Vagina (tissue), 2 donors: ENCODE results near the gene CD40. TPM values are rescaled to one million over a fixed set of nuclear protein-coding genes. Genes with fewer than 3 reads are reported as not detected.

Experiments
- DNase-seq, 2 donors: peaks; one replicate each; pipeline ENCODE4 v3.0.0-alpha.2; 2017; ENCODE audit errors: extremely low spot score in 2 of 2
- H3K27ac ChIP-seq: fragments of 200-600 bp; sonication (generic); one replicate; pipeline ENCODE4 v1.5.1; 2019
- H3K27me3 ChIP-seq: fragments of 200-600 bp; sonication (generic); one replicate; pipeline ENCODE4 v1.5.1; 2019
- H3K36me3 ChIP-seq, 2 donors: fragments of 200-600 bp; sonication (generic); one replicate each; pipeline ENCODE4 v1.5.1; 2017 to 2019
- H3K4me1 ChIP-seq: fragments of 200-600 bp; sonication (generic); one replicate; pipeline ENCODE4 v1.5.1; 2019
- H3K4me3 ChIP-seq, 2 donors: fragments of 200-600 bp; sonication (generic); 1 replicate in 1 of 2; 2 replicates in 1 of 2; pipeline ENCODE4 v1.5.1; 2016 to 2019
- H3K9me3 ChIP-seq: fragments of 200-600 bp; sonication (generic); one replicate; pipeline ENCODE4 v1.5.1; 2019
- POLR2A ChIP-seq, 2 donors: fragments of 450-650 bp; IDR thresholded peaks; one replicate each; pipeline ENCODE4 v1.6.1; 2017; ENCODE audit warnings: antibody characterized with exemption in 2 of 2, mild to moderate bottlenecking in 2 of 2, moderate library complexity in 2 of 2
- POLR2AphosphoS5 ChIP-seq, 2 donors: sonication (generic); formaldehyde crosslinking; IDR thresholded peaks; one replicate each; pipeline ENCODE4 v1.9.0; 2017; ENCODE audit warnings: antibody characterized with exemption in 2 of 2, mild to moderate bottlenecking in 2 of 2, low read depth in 1 of 2; ENCODE audit not compliant: insufficient read depth in 1 of 2
- intact Hi-C: fragments of 100-400 bp; cut with DNase I; formaldehyde crosslinking; loops from one replicate; pipeline ENCODE4 v1.15.1; 2023
- total RNA-seq: library from RNA; depleted of rRNA; stranded (reverse); fragments of >200 nt; gene quantifications from one replicate; pipeline ENCODE4 v1.2.3, GENCODE V29; 2016
- TF ChIP-seq, protein P1 (sequence below), 3 experiments: fragments of 450-650 bp in 2 of 3; fragments of 200-600 bp in 1 of 3; sonication (generic) in 1 of 3; IDR thresholded peaks; one replicate each; pipeline ENCODE4 v1.5.1; 2017 to 2019; ENCODE audit warnings: antibody characterized with exemption in 3 of 3, mild to moderate bottlenecking in 2 of 3, moderate library complexity in 2 of 3

Gene CD40
- total RNA-seq, 1 donor from 2014 or later: 24.6 TPM

DNA sequence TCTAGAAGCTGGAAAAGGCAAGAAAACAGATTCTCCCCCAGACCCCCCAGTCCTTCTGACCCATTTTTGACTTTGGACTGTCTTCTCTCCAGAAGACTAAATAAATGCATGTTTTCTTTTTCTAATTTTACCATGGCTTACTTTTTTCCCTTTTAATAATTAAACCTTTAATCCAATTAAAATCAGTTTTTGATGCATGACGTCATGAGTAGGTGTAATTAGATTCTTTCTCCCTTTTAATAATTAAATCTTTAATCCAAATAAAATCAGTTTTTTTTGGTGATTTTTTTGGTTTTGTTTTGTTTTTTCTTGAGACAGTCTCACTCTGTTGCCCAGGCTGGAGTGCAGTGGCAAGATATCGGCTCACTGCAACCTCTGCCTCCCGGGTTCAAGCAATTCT is 15.2 kb upstream of the CD40 start:
- H3K36me3 ChIP-seq: no peaks in the 10 kb centered on the region
- no peak overlapping the region for H3K4me3 ChIP-seq
- TF ChIP-seq, protein P1, sequence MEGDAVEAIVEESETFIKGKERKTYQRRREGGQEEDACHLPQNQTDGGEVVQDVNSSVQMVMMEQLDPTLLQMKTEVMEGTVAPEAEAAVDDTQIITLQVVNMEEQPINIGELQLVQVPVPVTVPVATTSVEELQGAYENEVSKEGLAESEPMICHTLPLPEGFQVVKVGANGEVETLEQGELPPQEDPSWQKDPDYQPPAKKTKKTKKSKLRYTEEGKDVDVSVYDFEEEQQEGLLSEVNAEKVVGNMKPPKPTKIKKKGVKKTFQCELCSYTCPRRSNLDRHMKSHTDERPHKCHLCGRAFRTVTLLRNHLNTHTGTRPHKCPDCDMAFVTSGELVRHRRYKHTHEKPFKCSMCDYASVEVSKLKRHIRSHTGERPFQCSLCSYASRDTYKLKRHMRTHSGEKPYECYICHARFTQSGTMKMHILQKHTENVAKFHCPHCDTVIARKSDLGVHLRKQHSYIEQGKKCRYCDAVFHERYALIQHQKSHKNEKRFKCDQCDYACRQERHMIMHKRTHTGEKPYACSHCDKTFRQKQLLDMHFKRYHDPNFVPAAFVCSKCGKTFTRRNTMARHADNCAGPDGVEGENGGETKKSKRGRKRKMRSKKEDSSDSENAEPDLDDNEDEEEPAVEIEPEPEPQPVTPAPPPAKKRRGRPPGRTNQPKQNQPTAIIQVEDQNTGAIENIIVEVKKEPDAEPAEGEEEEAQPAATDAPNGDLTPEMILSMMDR (IDR thresholded peaks at IDR 0.05): no peak
- TF ChIP-seq POLR2A (IDR thresholded peaks at IDR 0.05): no peak
- no peak for TF ChIP-seq POLR2AphosphoS5 (IDR thresholded peaks at IDR 0.05; ENCODE audit: insufficient read depth in 1 of 2, low read depth in 1 of 2)
- intact Hi-C loops: no loop called here
- peaks cover 8% of the 10 kb centered on the region for H3K4me1 ChIP-seq
- no peaks in the 10 kb centered on the region for H3K9me3 ChIP-seq
- H3K27ac ChIP-seq: no peak overlapping the region
- DNase-seq: no peak
- H3K27me3 ChIP-seq: no peaks in the 10 kb centered on the region

DNA sequence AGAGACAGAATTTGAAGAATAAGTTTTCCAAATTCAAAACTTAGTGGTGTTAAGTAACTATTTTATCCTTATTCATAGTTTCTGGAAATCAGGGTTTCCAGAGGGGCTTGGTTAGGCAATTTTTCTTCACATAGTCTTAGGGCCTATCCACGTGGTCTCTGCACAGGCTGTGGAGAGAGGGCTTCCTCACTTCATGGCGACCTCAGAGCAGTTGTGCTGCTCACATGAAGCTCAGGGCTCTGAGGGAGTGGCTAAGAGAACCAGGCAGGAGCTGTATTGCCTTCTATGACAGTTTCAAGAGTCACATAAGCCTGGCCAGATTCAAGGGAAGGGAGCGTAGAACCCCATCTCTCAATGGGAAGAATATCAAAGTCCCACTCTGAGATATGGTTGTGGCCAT is 13.9 kb upstream of the CD40 start:
- peaks cover 8% of the 10 kb centered on the region for H3K4me1 ChIP-seq
- H3K27me3 ChIP-seq: no peaks in the 10 kb centered on the region
- no peaks in the 10 kb centered on the region for H3K9me3 ChIP-seq
- H3K4me3 ChIP-seq: no peak overlapping the region
- no peak overlapping the region for H3K27ac ChIP-seq
- intact Hi-C loops: no loop called here
- no peaks in the 10 kb centered on the region for H3K36me3 ChIP-seq
- TF ChIP-seq, protein P1 (IDR thresholded peaks at IDR 0.05): no peak
- no peak for TF ChIP-seq POLR2AphosphoS5 (IDR thresholded peaks at IDR 0.05; ENCODE audit: insufficient read depth in 1 of 2, low read depth in 1 of 2)
- no peak for TF ChIP-seq POLR2A (IDR thresholded peaks at IDR 0.05)
- DNase-seq: no peak

DNA sequence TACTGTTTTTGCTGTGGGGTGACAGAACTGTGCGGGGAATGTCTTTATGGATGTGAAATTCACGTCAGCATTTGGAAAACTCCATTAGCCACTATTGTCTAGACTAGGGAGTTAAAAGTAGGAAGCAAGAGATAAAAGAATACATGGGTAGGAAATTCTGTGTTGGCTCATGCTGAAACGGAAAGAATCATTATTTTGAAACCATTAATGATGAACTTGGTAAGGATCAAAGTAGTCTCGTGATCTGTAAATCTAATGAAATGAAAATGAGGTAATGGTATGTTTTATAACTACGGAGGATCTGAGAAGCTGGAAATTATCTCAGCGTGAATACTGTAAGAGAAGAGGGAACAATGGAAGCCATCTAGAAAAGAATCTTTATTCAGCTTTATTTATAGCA is 11.1 kb upstream of the CD40 start:
- H3K27ac ChIP-seq: no peak overlapping the region
- no peaks in the 10 kb centered on the region for H3K36me3 ChIP-seq
- no peak for DNase-seq
- no peaks in the 10 kb centered on the region for H3K27me3 ChIP-seq
- no peaks in the 10 kb centered on the region for H3K9me3 ChIP-seq
- intact Hi-C loops: no loop called here
- H3K4me1 ChIP-seq: no peaks in the 10 kb centered on the region
- no peak overlapping the region for H3K4me3 ChIP-seq
- TF ChIP-seq, protein P1 (IDR thresholded peaks at IDR 0.05): no peak
- TF ChIP-seq POLR2A (IDR thresholded peaks at IDR 0.05) (no peak), POLR2AphosphoS5 (IDR thresholded peaks at IDR 0.05; ENCODE audit: insufficient read depth in 1 of 2, low read depth in 1 of 2) (no peak)

DNA sequence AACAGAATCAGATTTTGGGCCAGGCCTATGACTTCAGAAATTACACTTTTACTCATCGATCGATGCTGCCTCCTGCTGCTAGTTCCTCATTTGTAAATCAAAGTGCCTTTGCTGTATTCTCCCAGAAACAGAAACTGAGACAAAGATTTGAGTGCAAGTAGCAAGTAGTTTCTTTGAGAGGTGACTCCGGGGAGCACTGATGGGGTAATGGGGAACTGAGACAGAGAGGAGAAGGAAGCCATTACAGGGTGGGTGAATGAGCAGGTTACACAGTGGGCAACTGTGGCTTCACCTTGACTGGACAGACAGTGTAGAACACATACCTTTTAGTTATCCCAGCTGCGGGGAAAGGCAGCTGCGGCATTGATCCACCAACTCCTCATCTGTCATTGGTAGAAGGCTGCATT is 9.7 kb upstream of the CD40 start:
- DNase-seq: peak in 1 of 2 donors; percentile 77
- Histone ChIP-seq H3K36me3 (no peaks in the 10 kb centered on the region), H3K27me3 (no peaks in the 10 kb centered on the region), H3K27ac (no peak overlapping the region), H3K4me1 (no peaks in the 10 kb centered on the region), H3K4me3 (no peak overlapping the region), H3K9me3 (no peaks in the 10 kb centered on the region)
- intact Hi-C loops: no loop called here
- TF ChIP-seq POLR2AphosphoS5 (IDR thresholded peaks at IDR 0.05; ENCODE audit: insufficient read depth in 1 of 2, low read depth in 1 of 2) (no peak), POLR2A (IDR thresholded peaks at IDR 0.05) (no peak)
- TF ChIP-seq, protein P1 (IDR thresholded peaks at IDR 0.05): no peak

DNA sequence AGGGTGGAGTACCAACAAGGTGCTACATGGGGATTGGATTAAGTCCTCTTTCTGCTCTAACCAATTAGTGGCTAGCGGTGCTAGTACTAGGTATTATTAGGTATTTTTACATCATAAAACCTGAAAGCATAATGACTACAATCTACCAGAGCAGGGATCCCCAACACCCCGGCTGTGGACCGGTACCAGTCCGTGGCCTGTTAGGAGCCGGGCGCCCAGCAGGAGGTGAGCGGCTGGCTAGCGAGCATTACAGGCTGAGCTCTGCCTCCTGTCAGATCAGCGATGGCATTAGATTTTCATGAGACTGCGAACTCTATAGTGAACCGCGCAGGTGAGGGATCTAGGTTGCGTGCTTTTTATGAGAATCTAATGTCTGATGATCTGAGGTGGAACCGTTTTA is 9.1 kb upstream of the CD40 start:
- peak in 1 of 2 donors; percentile 64 for DNase-seq
- H3K27me3 ChIP-seq: no peaks in the 10 kb centered on the region
- H3K36me3 ChIP-seq: no peaks in the 10 kb centered on the region
- intact Hi-C loops: no loop called here
- no peak overlapping the region for H3K4me3 ChIP-seq
- H3K9me3 ChIP-seq: no peaks in the 10 kb centered on the region
- TF ChIP-seq, protein P1 (IDR thresholded peaks at IDR 0.05): no peak
- TF ChIP-seq POLR2A (IDR thresholded peaks at IDR 0.05) (no peak), POLR2AphosphoS5 (IDR thresholded peaks at IDR 0.05; ENCODE audit: insufficient read depth in 1 of 2, low read depth in 1 of 2) (no peak)
- no peaks in the 10 kb centered on the region for H3K4me1 ChIP-seq
- no peak overlapping the region for H3K27ac ChIP-seq
